Neuron (in vitro differentiated cells): ENCODE results near the gene SH3GL2.

Experiments
- H2AFZ ChIP-seq: one replicate; pipeline ENCODE4 v1.6.1; 2013; ENCODE audit warnings: low read depth, mild to moderate bottlenecking, inconsistent platforms, low read length, moderate library complexity
- H3K27me3 ChIP-seq: one replicate; pipeline ENCODE4 v1.6.1; 2013; ENCODE audit warnings: low read length; ENCODE audit not compliant: insufficient read depth
- H3K36me3 ChIP-seq: one replicate; pipeline ENCODE4 v1.6.1; 2013; ENCODE audit warnings: low read length; ENCODE audit not compliant: insufficient read depth
- H3K4me1 ChIP-seq: one replicate; pipeline ENCODE4 v1.6.1; 2013; ENCODE audit warnings: low read length; ENCODE audit not compliant: insufficient read depth
- H3K4me3 ChIP-seq: 2 replicates; pipeline ENCODE4 v1.5.1; 2013; ENCODE audit warnings: mild to moderate bottlenecking, low read length, moderate library complexity
- H3K9me3 ChIP-seq: one replicate; pipeline ENCODE4 v1.6.1; 2013; ENCODE audit warnings: low read length

The SH3GL2 gene

DNA sequence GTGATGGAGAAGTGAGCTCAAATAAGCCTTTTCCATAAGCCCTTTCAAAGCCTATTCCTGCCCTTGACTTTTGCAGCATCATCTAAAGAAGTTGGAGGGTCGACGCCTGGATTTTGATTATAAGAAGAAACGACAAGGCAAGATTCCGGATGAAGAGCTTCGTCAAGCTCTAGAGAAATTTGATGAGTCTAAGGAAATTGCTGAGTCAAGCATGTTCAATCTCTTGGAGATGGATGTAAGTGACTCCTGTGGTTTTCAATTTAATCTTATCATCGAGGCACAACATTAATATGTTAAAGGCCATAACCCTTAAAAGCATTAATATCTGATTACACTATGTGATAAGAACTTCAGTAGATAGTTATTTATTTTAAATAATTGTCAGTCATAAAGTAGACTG, 210.4 kb downstream of the SH3GL2 start:
- Histone ChIP-seq H3K36me3 (no peaks in the 10 kb centered on the region), H3K9me3 (no peaks in the 10 kb centered on the region), H2AFZ (no peak overlapping the region), H3K4me1 (peaks cover 2% of the 10 kb centered on the region), H3K4me3 (no peak overlapping the region), H3K27me3 (peaks cover 4% of the 10 kb centered on the region)

DNA sequence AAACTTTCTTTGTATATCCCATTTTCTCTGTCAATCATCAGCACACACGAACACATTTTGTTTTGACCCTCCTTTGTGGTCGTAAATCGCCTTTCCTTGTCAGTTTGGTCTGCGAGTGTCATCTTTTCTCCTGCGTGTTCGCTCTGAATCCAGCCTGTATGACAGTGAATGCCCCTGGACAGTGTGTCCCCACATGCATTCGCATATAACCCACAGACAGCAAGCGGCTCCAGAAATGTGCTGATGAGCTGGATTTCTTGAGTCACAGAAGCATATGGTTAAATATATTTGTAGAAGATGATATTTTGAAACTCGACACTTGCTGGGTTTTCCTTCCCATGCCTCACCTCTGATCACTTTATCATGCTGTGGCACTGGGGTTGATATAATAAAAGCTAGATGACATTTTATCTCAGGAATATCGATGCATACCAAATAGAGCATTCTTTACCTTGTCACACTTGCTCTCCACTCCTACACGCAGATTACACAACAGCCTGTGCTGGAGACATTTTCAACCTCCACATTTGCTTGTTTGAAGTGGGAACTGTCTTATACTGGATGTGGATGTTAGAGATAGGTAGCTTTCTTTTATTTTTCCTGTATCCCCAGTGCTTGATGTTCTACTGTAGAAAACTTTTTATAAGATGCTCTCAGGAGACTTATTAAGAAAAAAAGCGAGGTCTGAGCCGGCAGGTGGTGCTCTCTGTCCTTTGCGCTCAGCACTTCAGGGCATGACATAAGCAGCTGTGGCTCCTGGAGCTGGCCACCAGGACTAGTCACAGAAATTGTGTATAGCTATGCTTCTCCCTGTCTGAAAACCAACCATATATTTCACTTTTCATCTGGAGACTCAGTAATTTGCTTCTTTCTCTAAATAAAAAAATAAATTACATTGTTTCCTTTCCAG, 215.1 kb downstream of the SH3GL2 start:
- no peak overlapping the region for H2AFZ ChIP-seq
- H3K36me3 ChIP-seq = no peaks in the 10 kb centered on the region
- H3K4me1 ChIP-seq = no peaks in the 10 kb centered on the region
- no peaks in the 10 kb centered on the region for H3K9me3 ChIP-seq
- H3K27me3 ChIP-seq = no peaks in the 10 kb centered on the region
- H3K4me3 ChIP-seq = no peak overlapping the region

DNA sequence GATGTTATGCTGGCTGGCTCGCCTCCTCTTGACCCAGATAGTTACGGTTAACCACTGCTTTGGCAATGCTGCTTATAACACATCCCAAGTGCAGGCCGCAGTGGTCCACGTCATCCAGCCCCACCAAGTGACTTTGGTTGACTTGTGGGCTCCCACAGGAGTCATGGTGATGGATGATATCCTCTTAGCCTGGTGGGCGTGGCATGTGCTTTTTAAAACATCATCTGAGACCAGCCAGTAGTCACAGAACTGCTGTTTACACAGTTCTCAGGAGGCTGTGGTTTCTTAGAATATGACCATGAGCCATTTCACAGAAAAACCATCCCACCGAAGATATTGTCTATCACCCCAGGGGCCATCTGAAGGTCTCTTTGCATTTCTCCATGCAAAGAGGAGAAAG, 216.9 kb downstream of the SH3GL2 start:
- Histone ChIP-seq H3K4me1 (no peaks in the 10 kb centered on the region), H3K9me3 (no peaks in the 10 kb centered on the region), H2AFZ (no peak overlapping the region), H3K36me3 (no peaks in the 10 kb centered on the region), H3K27me3 (no peaks in the 10 kb centered on the region), H3K4me3 (no peak overlapping the region)

DNA sequence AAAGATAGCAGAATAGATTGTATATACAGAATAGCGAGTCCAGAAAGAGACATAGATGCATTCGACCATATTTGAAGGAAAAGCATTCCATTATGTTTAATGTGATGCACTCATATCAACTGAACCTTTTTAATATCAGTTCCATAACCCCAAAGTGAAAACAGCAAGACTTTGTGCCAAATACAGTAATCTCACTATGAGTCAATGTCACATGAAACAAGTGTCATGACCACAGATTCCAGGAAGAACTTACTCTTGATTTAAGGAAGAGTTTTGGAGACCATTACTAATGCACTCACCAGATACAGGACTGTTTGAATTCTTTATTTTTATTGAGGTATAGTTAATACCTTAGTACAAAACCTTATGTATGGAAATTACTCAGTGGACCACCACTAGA, 220.5 kb downstream of the SH3GL2 start:
- Histone ChIP-seq H3K9me3 (no peaks in the 10 kb centered on the region), H3K4me3 (no peak overlapping the region), H3K4me1 (no peaks in the 10 kb centered on the region), H3K27me3 (no peaks in the 10 kb centered on the region), H3K36me3 (no peaks in the 10 kb centered on the region), H2AFZ (no peak overlapping the region)

- Histone ChIP-seq H3K4me3 (no peak overlapping the region), H3K27me3 (no peaks in the 10 kb centered on the region), H2AFZ (no peak overlapping the region), H3K36me3 (no peaks in the 10 kb centered on the region), H3K9me3 (no peaks in the 10 kb centered on the region), H3K4me1 (no peaks in the 10 kb centered on the region)
These were observed 221.6 kb downstream of the SH3GL2 start for GRCh38 chr9:17800418-17800817.

- Histone ChIP-seq H2AFZ (no peak overlapping the region), H3K4me1 (no peaks in the 10 kb centered on the region), H3K9me3 (no peaks in the 10 kb centered on the region), H3K27me3 (no peaks in the 10 kb centered on the region), H3K36me3 (no peaks in the 10 kb centered on the region), H3K4me3 (no peak overlapping the region)
These were observed 223.5 kb downstream of the SH3GL2 start for GRCh38 chr9:17802249-17802857.

GRCh38 chr9:17807613-17808282, 228.9 kb downstream of the SH3GL2 start:
- H3K4me3 ChIP-seq = no peak overlapping the region
- no peaks in the 10 kb centered on the region for H3K9me3 ChIP-seq
- peaks cover 7% of the 10 kb centered on the region for H3K4me1 ChIP-seq
- no peak overlapping the region for H2AFZ ChIP-seq
- no peaks in the 10 kb centered on the region for H3K36me3 ChIP-seq
- H3K27me3 ChIP-seq = peaks cover 2% of the 10 kb centered on the region

GRCh38 chr9:17810317-17810716, 231.5 kb downstream of the SH3GL2 start:
- Histone ChIP-seq H3K36me3 (no peaks in the 10 kb centered on the region), H3K9me3 (no peaks in the 10 kb centered on the region), H2AFZ (no peak overlapping the region), H3K4me3 (no peak overlapping the region), H3K27me3 (peaks cover 2% of the 10 kb centered on the region), H3K4me1 (peaks cover 8% of the 10 kb centered on the region)

GRCh38 chr9:17810728-17811571, 232.1 kb downstream of the SH3GL2 start:
- peaks cover 2% of the 10 kb centered on the region for H3K27me3 ChIP-seq
- no peak overlapping the region for H3K4me3 ChIP-seq
- H3K36me3 ChIP-seq = no peaks in the 10 kb centered on the region
- H2AFZ ChIP-seq = no peak overlapping the region
- H3K4me1 ChIP-seq = peaks cover 8% of the 10 kb centered on the region
- no peaks in the 10 kb centered on the region for H3K9me3 ChIP-seq

DNA sequence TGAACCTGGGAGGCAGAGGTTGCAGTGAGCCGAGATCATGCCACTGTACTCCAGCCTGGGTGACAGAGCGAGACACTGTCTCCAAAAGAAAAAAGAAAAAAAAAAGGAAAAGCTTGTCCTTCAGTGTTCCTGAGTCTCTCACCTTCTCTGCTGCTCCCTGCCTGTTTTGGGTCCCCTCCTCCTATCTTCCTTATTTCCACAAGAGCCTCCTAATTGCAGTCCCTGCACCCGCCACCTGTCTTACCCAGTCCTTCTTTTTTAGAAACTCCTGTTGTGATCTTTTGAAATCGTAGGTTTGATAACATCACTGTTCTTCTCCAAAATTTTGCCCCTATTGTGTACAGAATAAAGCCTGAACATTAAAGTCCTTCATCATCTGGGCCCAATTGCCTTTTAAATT, 234.9 kb downstream of the SH3GL2 start:
- Histone ChIP-seq H3K36me3 (no peaks in the 10 kb centered on the region), H3K4me3 (no peak overlapping the region), H3K4me1 (peaks cover 8% of the 10 kb centered on the region), H3K9me3 (no peaks in the 10 kb centered on the region), H3K27me3 (peaks cover 2% of the 10 kb centered on the region), H2AFZ (no peak overlapping the region)

- Histone ChIP-seq H3K36me3 (no peaks in the 10 kb centered on the region), H3K27me3 (no peaks in the 10 kb centered on the region), H3K4me1 (peaks cover 8% of the 10 kb centered on the region), H3K4me3 (no peak overlapping the region), H2AFZ (no peak overlapping the region), H3K9me3 (no peaks in the 10 kb centered on the region)
These were observed 237.7 kb downstream of the SH3GL2 start for GRCh38 chr9:17816431-17817027.

DNA sequence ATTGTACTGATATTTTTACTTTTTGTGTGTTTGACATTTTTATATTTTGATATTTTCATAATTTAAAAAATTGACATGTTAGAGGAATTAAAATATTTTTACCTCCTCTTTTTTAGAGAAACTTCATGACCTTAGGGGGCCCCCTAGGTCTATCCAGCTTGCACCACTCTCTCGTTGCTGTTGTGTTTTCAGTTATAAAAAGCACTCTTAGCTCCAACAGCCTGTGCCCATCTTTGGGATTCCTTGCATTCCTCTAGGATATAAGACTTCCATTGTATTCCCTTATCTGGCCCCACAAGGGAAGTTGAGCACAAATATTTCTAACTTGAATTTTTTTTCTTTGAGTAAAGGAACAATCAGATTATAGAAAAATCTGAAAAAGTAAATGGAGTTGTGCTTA, 245.3 kb downstream of the SH3GL2 start:
- no peaks in the 10 kb centered on the region for H3K36me3 ChIP-seq
- H3K4me1 ChIP-seq = no peaks in the 10 kb centered on the region
- H2AFZ ChIP-seq = no peak overlapping the region
- no peak overlapping the region for H3K4me3 ChIP-seq
- no peaks in the 10 kb centered on the region for H3K27me3 ChIP-seq
- no peaks in the 10 kb centered on the region for H3K9me3 ChIP-seq
